GM13977 (cell line): ENCODE measurements around the gene ZFP92.
A peak's percentile ranks its signal among the peaks of the same experiment; 100 is the strongest.

Experiments
- DNase-seq: peaks from one replicate; pipeline ENCODE4 v3.0.0; 2012; ENCODE audit warnings: low spot score
- CTCF ChIP-seq: IDR thresholded peaks from 2 replicates; pipeline ENCODE4 v1.5.1; 2012; ENCODE audit warnings: mild to moderate bottlenecking, control low read depth; ENCODE audit not compliant: insufficient read depth; ENCODE audit errors: extremely low read depth, missing control alignments
- in situ Hi-C: fragments of 300-500 bp; cut with MboI; formaldehyde crosslinking; loops from one replicate; pipeline ENCODE4 v1.12.0; 2022; ENCODE audit warnings: low sequenced_read_pairs, low pct_unique_long_range_greater_than_20kb, mixed read lengths, inconsistent platforms; ENCODE audit not compliant: unreplicated experiment

The ZFP92 gene

GRCh38 chrX:153378607-153379006, 32.7 kb upstream of the ZFP92 start:
- no peak for TF ChIP-seq CTCF
- DNase-seq: no peak
- in situ Hi-C loops: no loop called here

- in situ Hi-C loops: no loop called here
These were observed 31.8 kb upstream of the ZFP92 start for GRCh38 chrX:153379508-153379907.

GRCh38 chrX:153379971-153380581, 31.2 kb upstream of the ZFP92 start:
- in situ Hi-C loops: no loop called here
- no peak for DNase-seq

More at GRCh38 chrX:153379508-153379907, 31.8 kb upstream of the ZFP92 start:
- no peak for TF ChIP-seq CTCF
- DNase-seq: no peak

GRCh38 chrX:153380691-153381090, 30.6 kb upstream of the ZFP92 start:
- DNase-seq: no peak
- no peak for TF ChIP-seq CTCF
- in situ Hi-C loops: no loop called here

More at GRCh38 chrX:153379971-153380581, 31.2 kb upstream of the ZFP92 start:
- no peak for TF ChIP-seq CTCF

GRCh38 chrX:153381684-153382532, 29.4 kb upstream of the ZFP92 start:
- TF ChIP-seq CTCF: peak; percentile 21
- no peak for DNase-seq
- in situ Hi-C loops: no loop called here

- no peak for TF ChIP-seq CTCF
- no peak for DNase-seq
These were observed 28.4 kb upstream of the ZFP92 start for GRCh38 chrX:153382563-153383482.

More at GRCh38 chrX:153382563-153383482, 28.4 kb upstream of the ZFP92 start:
- in situ Hi-C loops: no loop called here
